Ovary (tissue), 9 donors: ENCODE data around the gene KNDC1. TPM values are rescaled to one million over a fixed set of nuclear protein-coding genes. Genes with fewer than 3 reads are reported as not detected.
A peak's percentile ranks its signal among the peaks of the same experiment; 100 is the strongest.

Experiments used
- DNase-seq, 5 donors: peaks; one replicate each; pipeline ENCODE4 v3.0.0-alpha.2; 2019 to 2020
- H3K27ac ChIP-seq, 2 donors: fragments of 200-600 bp; one replicate each; pipeline versions ENCODE4 v1.5.1 to v1.8.0; 2019 to 2022
- H3K27me3 ChIP-seq: fragments of 200-600 bp; one replicate; pipeline ENCODE4 v1.8.0; 2022
- H3K36me3 ChIP-seq: fragments of 200-600 bp; sonication (generic); one replicate; pipeline ENCODE4 v1.5.1; 2019
- H3K4me1 ChIP-seq: one replicate; pipeline ENCODE4 v1.8.1; 2013; ENCODE audit warnings: mild to moderate bottlenecking, moderate library complexity; ENCODE audit not compliant: insufficient read depth
- H3K4me3 ChIP-seq: fragments of 200-600 bp; sonication (generic); one replicate; pipeline ENCODE4 v1.5.1; 2017
- H3K9me3 ChIP-seq, 2 donors: fragments of 200-600 bp in 1 of 2; sonication (generic) in 1 of 2; one replicate each; pipeline versions ENCODE4 v1.5.1 to v1.8.1; 2013 to 2019; ENCODE audit warnings: mild to moderate bottlenecking in 1 of 2, moderate library complexity in 1 of 2
- CTCF ChIP-seq, 3 donors: fragments of 450-650 bp in 2 of 3; fragments of 200-600 bp in 1 of 3; IDR thresholded peaks; one replicate each; pipeline versions ENCODE4 v1.5.1 to v1.8.0; 2016 to 2022; ENCODE audit warnings: antibody characterized with exemption in 3 of 3, mild to moderate bottlenecking in 1 of 3
- EP300 ChIP-seq: sonication (generic); formaldehyde crosslinking; IDR thresholded peaks from one replicate; pipeline ENCODE4 v1.6.1; 2017; ENCODE audit warnings: antibody characterized with exemption
- POLR2A ChIP-seq: fragments of 450-650 bp; IDR thresholded peaks from one replicate; pipeline ENCODE4 v1.6.1; 2017; ENCODE audit warnings: antibody characterized with exemption, mild to moderate bottlenecking, moderate library complexity
- WGBS, 3 donors: extraction: QIAGEN DNeasy Blood & Tissue Kit in 1 of 3; methylation state at CpG; one replicate each; pipeline versions ENCODE4 v1.1.5 to v1.1.7; 2013 to 2017; 5-methylcytosine and 5-hydroxymethylcytosine counted together
- intact Hi-C, 4 donors: fragments of 100-400 bp; cut with DNase I; formaldehyde crosslinking; loops; one replicate each; pipeline versions ENCODE4 v1.11.0 to v1.15.1; 2022 to 2023
- polyA plus RNA-seq, 2 donors: library from polyadenylated mRNA; stranded (reverse); fragments of 200-250 nt in 1 of 2; fragments of 350-450 nt in 1 of 2; fragmentation: Illumina TruSeq in 1 of 2; extraction: RNeasy Lipid Tissue Mini Kit (QIAGEN cat#74804) in 1 of 2; gene quantifications; one replicate each; pipeline ENCODE4 v1.2.3, GENCODE V29; 2013 to 2014
- total RNA-seq, 7 donors: library from RNA; depleted of rRNA in 2 of 7; stranded (reverse); fragments of >200 nt in 2 of 7; fragmentation: NEBNext Ultra II Directional in 3 of 7; extraction: Animal tissue kit (Norgen Biotek cat#: 25700) in 3 of 7; gene quantifications; one replicate each; pipeline versions ENCODE4 v1.1.0 to v1.2.4, GENCODE V29; 2016 to 2023
- donor health status: DM: no; HTN: no; CAD: no; lungs with moderate emphysema.
- donor health status: DM: no; HTN: no; CAD: no.
- donor health status: Bipolar disorder and iron deficiency.
- donor health status: DM: yes; HTN: yes; CAD: no.
- donor health status: DM: no; HTN: no; CAD: no.
- donor health status: DM: yes; HTN: yes; CAD: no.

Gene KNDC1
- total and polyA plus RNA-seq, 9 donors, result 0.67 to 34.9 (median 16.6) TPM

- no peaks in the 10 kb centered on the region for H3K36me3 ChIP-seq
- no peaks in the 10 kb centered on the region for H3K4me1 ChIP-seq
- H3K9me3 ChIP-seq, result no peaks in the 10 kb centered on the region
- intact Hi-C loops, result no loop called here
- WGBS, 3 donors, result 86 to 91% (median 87%) methylated on average over 14 of the region's 14 CpGs
- DNase-seq, result no peak
- H3K4me3 ChIP-seq, result no peak overlapping the region
- TF ChIP-seq CTCF (IDR thresholded peaks at IDR 0.05), result no peak
- no peak for TF ChIP-seq EP300
- TF ChIP-seq POLR2A, result no peak
- no peak overlapping the region for H3K27ac ChIP-seq
- H3K27me3 ChIP-seq, result no peaks in the 10 kb centered on the region
Measured at GRCh38 chr10:133189726-133190125, 29.7 kb downstream of the KNDC1 start.

GRCh38 chr10:133190225-133190624 lies 30.2 kb downstream of the KNDC1 start:
- H3K9me3 ChIP-seq, result no peaks in the 10 kb centered on the region
- 95 to 98% (median 97%) methylated on average over 10 of the region's 10 CpGs for WGBS, 3 donors
- no peak overlapping the region for H3K27ac ChIP-seq
- intact Hi-C loops, result no loop called here
- no peak for DNase-seq
- H3K4me3 ChIP-seq, result no peak overlapping the region
- no peaks in the 10 kb centered on the region for H3K27me3 ChIP-seq
- H3K36me3 ChIP-seq, result no peaks in the 10 kb centered on the region
- TF ChIP-seq POLR2A (no peak), EP300 (no peak), CTCF (IDR thresholded peaks at IDR 0.05) (no peak)
- no peaks in the 10 kb centered on the region for H3K4me1 ChIP-seq

- Histone ChIP-seq H3K36me3 (no peaks in the 10 kb centered on the region), H3K27ac (no peak overlapping the region), H3K9me3 (no peaks in the 10 kb centered on the region), H3K4me3 (no peak overlapping the region), H3K4me1 (no peaks in the 10 kb centered on the region), H3K27me3 (no peaks in the 10 kb centered on the region)
- intact Hi-C loops, result no loop called here
- TF ChIP-seq EP300 (no peak), POLR2A (no peak), CTCF (IDR thresholded peaks at IDR 0.05) (no peak)
- DNase-seq, result no peak
- WGBS, 3 donors, result 96 to 98% (median 97%) methylated on average over 4 of the region's 4 CpGs
Measured at GRCh38 chr10:133191651-133192050, 31.6 kb downstream of the KNDC1 start.

GRCh38 chr10:133194151-133194550 lies 34.1 kb downstream of the KNDC1 start:
- no peak for DNase-seq
- 63 to 78% (median 70%) methylated on average over 4 of the region's 4 CpGs for WGBS, 3 donors
- Histone ChIP-seq H3K4me1 (no peaks in the 10 kb centered on the region), H3K36me3 (no peaks in the 10 kb centered on the region), H3K27me3 (no peaks in the 10 kb centered on the region), H3K27ac (no peak overlapping the region), H3K9me3 (no peaks in the 10 kb centered on the region), H3K4me3 (no peak overlapping the region)
- intact Hi-C loops, result no loop called here
- TF ChIP-seq CTCF (IDR thresholded peaks at IDR 0.05) (no peak), EP300 (no peak)

- TF ChIP-seq POLR2A (no peak), CTCF (IDR thresholded peaks at IDR 0.05) (no peak), EP300 (no peak)
- 79 to 87% (median 84%) methylated on average over 16 to 19 of the region's 19 CpGs for WGBS, 3 donors
- no peaks in the 10 kb centered on the region for H3K4me1 ChIP-seq
- intact Hi-C loops, result no loop called here
- H3K27ac ChIP-seq, result no peak overlapping the region
- H3K4me3 ChIP-seq, result no peak overlapping the region
- peak in 1 of 5 donors; percentile 20 for DNase-seq
- no peaks in the 10 kb centered on the region for H3K27me3 ChIP-seq
- no peaks in the 10 kb centered on the region for H3K9me3 ChIP-seq
- no peaks in the 10 kb centered on the region for H3K36me3 ChIP-seq
Measured at GRCh38 chr10:133195096-133195495, 35.1 kb downstream of the KNDC1 start.
